22Rv1 (cell line): ENCODE results near the gene NOSTRIN.
"Not testable (repeated sequence)": the region's sequence is repeated elsewhere in the genome, so short reads cannot be mapped to it uniquely, and the experiment has no call there.

Experiments used
- ZFX ChIP-seq: fragments of 450-650 bp; IDR thresholded peaks from 2 replicates; pipeline ENCODE4 v1.6.1; 2017; ENCODE audit warnings: antibody characterized with exemption, borderline replicate concordance
- TF ChIP-seq, protein P1 (sequence below): fragments of 450-650 bp; IDR thresholded peaks from 2 replicates; pipeline ENCODE4 v1.5.1; 2017; ENCODE audit warnings: mild to moderate bottlenecking

DNA sequence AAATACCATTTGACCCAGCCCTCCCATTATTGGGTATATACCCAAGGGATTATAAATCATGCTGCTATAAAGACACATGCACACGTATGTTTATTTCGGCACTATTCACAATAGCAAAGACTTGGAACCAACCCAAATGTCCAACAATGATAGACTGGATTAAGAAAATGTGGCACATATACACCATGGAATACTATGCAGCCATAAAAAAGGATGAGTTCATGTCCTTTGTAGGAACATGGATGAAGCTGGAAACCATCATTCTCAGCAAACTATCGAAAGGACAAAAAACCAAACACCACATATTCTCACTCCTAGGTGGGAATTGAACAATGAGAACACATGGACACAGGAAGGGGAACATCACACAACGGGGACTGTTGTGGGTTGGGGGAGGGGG is 68.4 kb downstream of the NOSTRIN start:
- TF ChIP-seq, protein P1, sequence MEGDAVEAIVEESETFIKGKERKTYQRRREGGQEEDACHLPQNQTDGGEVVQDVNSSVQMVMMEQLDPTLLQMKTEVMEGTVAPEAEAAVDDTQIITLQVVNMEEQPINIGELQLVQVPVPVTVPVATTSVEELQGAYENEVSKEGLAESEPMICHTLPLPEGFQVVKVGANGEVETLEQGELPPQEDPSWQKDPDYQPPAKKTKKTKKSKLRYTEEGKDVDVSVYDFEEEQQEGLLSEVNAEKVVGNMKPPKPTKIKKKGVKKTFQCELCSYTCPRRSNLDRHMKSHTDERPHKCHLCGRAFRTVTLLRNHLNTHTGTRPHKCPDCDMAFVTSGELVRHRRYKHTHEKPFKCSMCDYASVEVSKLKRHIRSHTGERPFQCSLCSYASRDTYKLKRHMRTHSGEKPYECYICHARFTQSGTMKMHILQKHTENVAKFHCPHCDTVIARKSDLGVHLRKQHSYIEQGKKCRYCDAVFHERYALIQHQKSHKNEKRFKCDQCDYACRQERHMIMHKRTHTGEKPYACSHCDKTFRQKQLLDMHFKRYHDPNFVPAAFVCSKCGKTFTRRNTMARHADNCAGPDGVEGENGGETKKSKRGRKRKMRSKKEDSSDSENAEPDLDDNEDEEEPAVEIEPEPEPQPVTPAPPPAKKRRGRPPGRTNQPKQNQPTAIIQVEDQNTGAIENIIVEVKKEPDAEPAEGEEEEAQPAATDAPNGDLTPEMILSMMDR, result not testable (repeated sequence)
- TF ChIP-seq ZFX, result not testable (repeated sequence)
